Neural progenitor cell (in vitro differentiated cells): ENCODE results near the gene PRLR. TPM values are rescaled to one million over a fixed set of nuclear protein-coding genes. Genes with fewer than 3 reads are reported as not detected.

ENCODE experiments used
- DNase-seq: peaks from one replicate; pipeline ENCODE4 v3.0.0-alpha.2; 2016; ENCODE audit warnings: low spot score
- H2AFZ ChIP-seq: fragments of 200-600 bp; sonication (generic); replicated peaks from 2 replicates; pipeline ENCODE4 v1.6.1; 2016; ENCODE audit warnings: antibody characterized with exemption
- H3F3A ChIP-seq: fragments of 200-600 bp; sonication (generic); 2 replicates; pipeline ENCODE4 v1.6.1; 2016; ENCODE audit warnings: antibody characterized with exemption, low read depth
- H3K27ac ChIP-seq: fragments of 200-600 bp; sonication (generic); 2 replicates; pipeline ENCODE4 v1.5.1; 2016; ENCODE audit warnings: mild to moderate bottlenecking
- H3K27me3 ChIP-seq: fragments of 200-600 bp; sonication (generic); 2 replicates; pipeline ENCODE4 v1.6.1; 2016; ENCODE audit warnings: mild to moderate bottlenecking, moderate library complexity
- H3K36me3 ChIP-seq: fragments of 200-600 bp; sonication (generic); 2 replicates; pipeline ENCODE4 v1.5.1; 2016
- H3K4me1 ChIP-seq: fragments of 200-600 bp; sonication (generic); 2 replicates; pipeline ENCODE4 v1.6.1; 2016; ENCODE audit warnings: mixed run types
- H3K4me2 ChIP-seq: fragments of 200-600 bp; sonication (generic); 2 replicates; pipeline ENCODE4 v1.6.1; 2016
- H3K4me3 ChIP-seq: fragments of 200-600 bp; sonication (generic); 2 replicates; pipeline ENCODE4 v1.5.1; 2016
- H3K79me2 ChIP-seq: fragments of 200-600 bp; sonication (generic); 2 replicates; pipeline ENCODE4 v1.6.1; 2016; ENCODE audit warnings: low read depth
- H3K9ac ChIP-seq: fragments of 200-600 bp; sonication (generic); 2 replicates; pipeline ENCODE4 v1.6.1; 2016
- H3K9me3 ChIP-seq: fragments of 200-600 bp; sonication (generic); 2 replicates; pipeline ENCODE4 v1.5.1; 2016; ENCODE audit warnings: low read depth
- H4K20me1 ChIP-seq: fragments of 200-600 bp; sonication (generic); 2 replicates; pipeline ENCODE4 v1.6.1; 2016; ENCODE audit warnings: low read depth
- H3K27ac Mint-ChIP-seq: 3 replicates; pipeline ENCODE4 v1.8.0; 2021; ENCODE audit warnings: mixed read lengths
- H3K27me3 Mint-ChIP-seq: 2 replicates; pipeline ENCODE4 v1.8.0; 2022; ENCODE audit warnings: low read depth, mild to moderate bottlenecking, inconsistent platforms, moderate library complexity, mixed read lengths; ENCODE audit not compliant: insufficient read depth
- H3K36me3 Mint-ChIP-seq: 3 replicates; pipeline ENCODE4 v1.8.0; 2021; ENCODE audit warnings: mixed read lengths
- H3K4me1 Mint-ChIP-seq: 3 replicates; pipeline ENCODE4 v1.8.0; 2021; ENCODE audit warnings: mixed read lengths
- H3K4me3 Mint-ChIP-seq: 3 replicates; pipeline ENCODE4 v1.8.0; 2021; ENCODE audit warnings: mild to moderate bottlenecking, moderate library complexity, mixed read lengths
- H3K9me3 Mint-ChIP-seq: 3 replicates; pipeline ENCODE4 v1.8.0; 2020; ENCODE audit warnings: mixed read lengths
- EZH2 ChIP-seq: fragments of 200-600 bp; sonication (generic); IDR thresholded peaks from 2 replicates; pipeline ENCODE4 v1.6.1; 2017; ENCODE audit warnings: antibody characterized with exemption, mild to moderate bottlenecking, moderate library complexity
- EZH2phosphoT487 ChIP-seq: fragments of 200-600 bp; sonication (generic); IDR thresholded peaks from 2 replicates; pipeline ENCODE4 v1.6.1; 2017; ENCODE audit warnings: antibody characterized with exemption
- total RNA-seq: library from RNA; depleted of rRNA; stranded (reverse); fragments of >200 nt; gene quantifications from 2 replicates; pipeline ENCODE4 v1.2.3, GENCODE V29; 2015; ENCODE audit warnings: low replicate concordance
- TF ChIP-seq, protein P1 (sequence below): fragments of 200-600 bp; sonication (generic); IDR thresholded peaks from 2 replicates; pipeline ENCODE4 v1.5.1; 2017; ENCODE audit warnings: antibody characterized with exemption, mild to moderate bottlenecking

The PRLR gene
- total RNA-seq, 1 donor from 2014 or later = 0.51 TPM

DNA sequence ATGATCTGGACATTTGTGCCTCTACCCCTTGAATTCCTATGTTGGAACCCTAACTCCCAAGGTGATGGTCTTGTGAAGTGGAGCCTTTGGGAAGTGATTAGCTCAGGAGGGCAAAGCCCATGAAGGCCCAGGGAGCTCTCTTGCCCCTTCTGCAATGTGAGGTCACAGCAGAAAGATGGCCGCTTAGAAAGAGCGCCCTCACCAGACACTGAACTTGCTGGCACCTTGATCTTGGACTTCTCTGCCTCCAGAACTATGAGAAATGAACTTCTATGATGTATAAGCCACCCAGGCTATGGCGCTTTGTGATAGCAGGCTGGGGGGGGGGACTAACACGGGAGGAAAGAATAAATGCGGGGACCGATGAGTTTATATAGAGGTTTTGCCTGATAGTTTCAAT is 227.8 kb downstream of the PRLR start:
- TF ChIP-seq EZH2 (no peak), EZH2phosphoT487 (no peak)
- TF ChIP-seq, protein P1, sequence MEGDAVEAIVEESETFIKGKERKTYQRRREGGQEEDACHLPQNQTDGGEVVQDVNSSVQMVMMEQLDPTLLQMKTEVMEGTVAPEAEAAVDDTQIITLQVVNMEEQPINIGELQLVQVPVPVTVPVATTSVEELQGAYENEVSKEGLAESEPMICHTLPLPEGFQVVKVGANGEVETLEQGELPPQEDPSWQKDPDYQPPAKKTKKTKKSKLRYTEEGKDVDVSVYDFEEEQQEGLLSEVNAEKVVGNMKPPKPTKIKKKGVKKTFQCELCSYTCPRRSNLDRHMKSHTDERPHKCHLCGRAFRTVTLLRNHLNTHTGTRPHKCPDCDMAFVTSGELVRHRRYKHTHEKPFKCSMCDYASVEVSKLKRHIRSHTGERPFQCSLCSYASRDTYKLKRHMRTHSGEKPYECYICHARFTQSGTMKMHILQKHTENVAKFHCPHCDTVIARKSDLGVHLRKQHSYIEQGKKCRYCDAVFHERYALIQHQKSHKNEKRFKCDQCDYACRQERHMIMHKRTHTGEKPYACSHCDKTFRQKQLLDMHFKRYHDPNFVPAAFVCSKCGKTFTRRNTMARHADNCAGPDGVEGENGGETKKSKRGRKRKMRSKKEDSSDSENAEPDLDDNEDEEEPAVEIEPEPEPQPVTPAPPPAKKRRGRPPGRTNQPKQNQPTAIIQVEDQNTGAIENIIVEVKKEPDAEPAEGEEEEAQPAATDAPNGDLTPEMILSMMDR = no peak
- Mint-ChIP-seq H3K4me3 (no peak overlapping the region), H3K9me3 (no peaks in the 10 kb centered on the region), H3K27ac (no peak overlapping the region), H3K4me1 (peaks cover 2% of the 10 kb centered on the region), H3K36me3 (no peaks in the 10 kb centered on the region), H3K27me3 (peaks cover 2% of the 10 kb centered on the region)
- no peaks in the 10 kb centered on the region for H3K4me1 ChIP-seq
- peaks cover 3% of the 10 kb centered on the region for H3K27me3 ChIP-seq
- no peak overlapping the region for H3K9ac ChIP-seq
- no peaks in the 10 kb centered on the region for H3K79me2 ChIP-seq
- no peaks in the 10 kb centered on the region for H3K36me3 ChIP-seq
- H3K4me2 ChIP-seq = no peak overlapping the region
- no peak for DNase-seq
- H3K9me3 ChIP-seq = no peaks in the 10 kb centered on the region
- H3K27ac ChIP-seq = no peak overlapping the region
- H2AFZ ChIP-seq = no peak overlapping the region
- no peak overlapping the region for H3K4me3 ChIP-seq
- H3F3A ChIP-seq = no peaks in the 10 kb centered on the region
- H4K20me1 ChIP-seq = no peaks in the 10 kb centered on the region

DNA sequence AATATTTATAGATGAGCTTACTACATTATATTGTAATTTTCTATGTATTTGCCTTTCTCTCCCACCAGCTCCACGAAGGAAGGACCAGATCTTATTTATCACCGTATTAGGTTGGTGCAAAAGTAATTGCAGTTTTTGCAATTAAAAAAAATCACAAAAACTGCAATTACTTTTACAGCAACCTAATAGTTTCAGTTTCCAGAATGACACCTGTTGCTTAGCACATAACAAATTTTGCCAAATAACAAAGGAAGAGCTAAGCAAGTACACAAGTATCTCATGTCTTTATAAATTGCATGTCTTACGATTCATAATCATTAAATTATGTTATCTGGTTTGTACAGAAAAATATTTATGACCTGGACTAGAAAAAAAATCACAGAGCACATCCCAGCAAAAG is 228.4 kb downstream of the PRLR start:
- H3K79me2 ChIP-seq = no peaks in the 10 kb centered on the region
- H3K4me3 Mint-ChIP-seq = no peak overlapping the region
- no peak overlapping the region for H3K9ac ChIP-seq
- peaks cover 2% of the 10 kb centered on the region for H3K27me3 Mint-ChIP-seq
- no peak overlapping the region for H3K4me3 ChIP-seq
- no peak overlapping the region for H3K27ac ChIP-seq
- H3K27ac Mint-ChIP-seq = no peak overlapping the region
- H3K4me1 Mint-ChIP-seq = peaks cover 2% of the 10 kb centered on the region
- TF ChIP-seq, protein P1 = no peak
- no peak for TF ChIP-seq EZH2phosphoT487
- TF ChIP-seq EZH2 = no peak
- H3K36me3 ChIP-seq = no peaks in the 10 kb centered on the region
- H3K9me3 ChIP-seq = no peaks in the 10 kb centered on the region
- no peaks in the 10 kb centered on the region for H3K9me3 Mint-ChIP-seq
- peaks cover 3% of the 10 kb centered on the region for H3K27me3 ChIP-seq
- no peaks in the 10 kb centered on the region for H3F3A ChIP-seq
- H3K4me2 ChIP-seq = no peak overlapping the region
- no peaks in the 10 kb centered on the region for H3K4me1 ChIP-seq
- no peaks in the 10 kb centered on the region for H4K20me1 ChIP-seq
- H3K36me3 Mint-ChIP-seq = no peaks in the 10 kb centered on the region
- no peak overlapping the region for H2AFZ ChIP-seq
- DNase-seq = no peak

Other genes starting within 250 kb of the PRLR start
- gene AGXT2, start 182.5 kb downstream of the PRLR start, total RNA-seq = not detected in 2 replicates